CD4-positive, CD25-positive, alpha-beta regulatory T cell (primary cell): ENCODE data around the gene KCNK15. TPM values are rescaled to one million over a fixed set of nuclear protein-coding genes. Genes with fewer than 3 reads are reported as not detected.

Experiments
- ATAC-seq, 2 donors: fragments of 150-1000 bp; cut with Tn5 transposase; one replicate each; pipeline ENCODE4 v1.10.0; 2021; ENCODE audit warnings: low read depth in 2 of 2, moderate number of reproducible peaks in 2 of 2, moderate library complexity in 1 of 2
- DNase-seq, 3 donors: peaks; one replicate each; pipeline versions ENCODE4 v3.0.0 to v3.0.0-alpha.2; 2012 to 2022; ENCODE audit warnings: mixed read lengths in 1 of 3
- H3K27ac ChIP-seq: one replicate; pipeline ENCODE4 v1.7.0; 2013; ENCODE audit warnings: mild to moderate bottlenecking, low read length; ENCODE audit not compliant: insufficient read depth, poor library complexity, severe bottlenecking
- H3K27me3 ChIP-seq: one replicate; pipeline ENCODE4 v1.7.0; 2013; ENCODE audit warnings: low read length; ENCODE audit not compliant: control insufficient read depth, insufficient read depth
- H3K36me3 ChIP-seq: one replicate; pipeline ENCODE4 v1.7.0; 2013; ENCODE audit warnings: mild to moderate bottlenecking, low read length, moderate library complexity; ENCODE audit not compliant: control insufficient read depth, insufficient read depth
- H3K4me1 ChIP-seq: 2 replicates; pipeline ENCODE4 v1.7.0; 2013; ENCODE audit warnings: mild to moderate bottlenecking, low read length; ENCODE audit not compliant: insufficient read depth, control insufficient read depth, poor library complexity, severe bottlenecking
- H3K4me3 ChIP-seq: one replicate; pipeline ENCODE4 v1.7.0; 2013; ENCODE audit warnings: low read depth, mild to moderate bottlenecking, low read length, moderate library complexity
- H3K9me3 ChIP-seq, 2 experiments: 1 replicate in 1 of 2; 2 replicates in 1 of 2; pipeline ENCODE4 v1.7.0; 2013; ENCODE audit warnings: low read length in 2 of 2, mild to moderate bottlenecking in 1 of 2, moderate library complexity in 1 of 2; ENCODE audit not compliant: control insufficient read depth in 2 of 2
- H3K27ac Mint-ChIP-seq, 3 donors: one replicate each; pipeline ENCODE4 v1.8.0; 2020 to 2022; ENCODE audit warnings: mild to moderate bottlenecking in 3 of 3, mixed read lengths in 3 of 3, moderate library complexity in 2 of 3
- H3K27me3 Mint-ChIP-seq: one replicate; pipeline ENCODE4 v1.8.0; 2022; ENCODE audit warnings: mild to moderate bottlenecking, mixed read lengths
- H3K36me3 Mint-ChIP-seq: one replicate; pipeline ENCODE4 v1.8.0; 2020; ENCODE audit warnings: mixed read lengths
- H3K4me1 Mint-ChIP-seq, 4 donors: one replicate each; pipeline ENCODE4 v1.8.0; 2020 to 2022; ENCODE audit warnings: mixed read lengths in 4 of 4, mild to moderate bottlenecking in 1 of 4
- H3K4me3 Mint-ChIP-seq, 4 donors: one replicate each; pipeline ENCODE4 v1.8.0; 2020 to 2022; ENCODE audit warnings: mild to moderate bottlenecking in 4 of 4, mixed read lengths in 4 of 4, moderate library complexity in 3 of 4
- H3K9me3 Mint-ChIP-seq, 7 donors: one replicate each; pipeline ENCODE4 v1.8.0; 2020 to 2022; ENCODE audit warnings: mixed read lengths in 7 of 7, mild to moderate bottlenecking in 3 of 7, moderate library complexity in 2 of 7
- polyA plus RNA-seq, 4 donors: library from polyadenylated mRNA; unstranded; fragments of 300-500 nt; fragmentation: Illumina TruSeq; gene quantifications; one replicate each; pipeline ENCODE4 v1.2.3, GENCODE V29; 2021
- total RNA-seq: library from RNA; stranded (reverse); gene quantifications from one replicate; pipeline ENCODE4 v1.2.3, GENCODE V29; 2022

KCNK15 gene
- total and polyA plus RNA-seq, 5 donors from 2014 or later: not detected

GRCh38 chr20:44795836-44796235 lies 50.2 kb downstream of the KCNK15 start:
- no peaks in the 10 kb centered on the region for H3K27me3 ChIP-seq
- no peaks in the 10 kb centered on the region for H3K9me3 ChIP-seq
- Mint-ChIP-seq H3K4me1 (peaks cover 0 to 5% (median under 1%) of the 10 kb centered on the region in 4 donors), H3K9me3 (no peaks in the 10 kb centered on the region), H3K27ac (no peak overlapping the region), H3K4me3 (no peak overlapping the region), H3K27me3 (peaks cover 12% of the 10 kb centered on the region), H3K36me3 (no peaks in the 10 kb centered on the region)
- no peak for DNase-seq
- H3K27ac ChIP-seq: no peak overlapping the region
- H3K4me3 ChIP-seq: no peak overlapping the region
- no peaks in the 10 kb centered on the region for H3K36me3 ChIP-seq
- no peaks in the 10 kb centered on the region for H3K4me1 ChIP-seq
- no peak for ATAC-seq

GRCh38 chr20:44796311-44796710 lies 50.6 kb downstream of the KCNK15 start:
- DNase-seq (no peak), ATAC-seq (no peak)
- H3K4me1 ChIP-seq: no peaks in the 10 kb centered on the region
- Mint-ChIP-seq H3K27ac (no peak overlapping the region), H3K27me3 (peaks cover 12% of the 10 kb centered on the region), H3K9me3 (no peaks in the 10 kb centered on the region), H3K4me3 (no peak overlapping the region), H3K4me1 (peaks cover 0 to 5% (median under 1%) of the 10 kb centered on the region in 4 donors), H3K36me3 (no peaks in the 10 kb centered on the region)
- no peak overlapping the region for H3K27ac ChIP-seq
- H3K36me3 ChIP-seq: no peaks in the 10 kb centered on the region
- H3K9me3 ChIP-seq: no peaks in the 10 kb centered on the region
- no peak overlapping the region for H3K4me3 ChIP-seq
- H3K27me3 ChIP-seq: no peaks in the 10 kb centered on the region

GRCh38 chr20:44796758-44797457 lies 51.2 kb downstream of the KCNK15 start:
- Histone ChIP-seq H3K27ac (no peak overlapping the region), H3K27me3 (no peaks in the 10 kb centered on the region), H3K9me3 (no peaks in the 10 kb centered on the region), H3K36me3 (no peaks in the 10 kb centered on the region), H3K4me1 (no peaks in the 10 kb centered on the region), H3K4me3 (no peak overlapping the region)
- no peaks in the 10 kb centered on the region for H3K36me3 Mint-ChIP-seq
- ATAC-seq (no peak), DNase-seq (no peak)
- no peak overlapping the region for H3K4me3 Mint-ChIP-seq
- peaks cover 7% of the 10 kb centered on the region for H3K27me3 Mint-ChIP-seq
- peaks cover 0 to 5% (median under 1%) of the 10 kb centered on the region in 4 donors for H3K4me1 Mint-ChIP-seq
- no peak overlapping the region for H3K27ac Mint-ChIP-seq
- H3K9me3 Mint-ChIP-seq: no peaks in the 10 kb centered on the region

- Histone ChIP-seq H3K27ac (no peak overlapping the region), H3K9me3 (no peaks in the 10 kb centered on the region), H3K27me3 (peaks cover 2% of the 10 kb centered on the region), H3K36me3 (no peaks in the 10 kb centered on the region), H3K4me3 (no peak overlapping the region), H3K4me1 (no peaks in the 10 kb centered on the region)
- H3K4me3 Mint-ChIP-seq: no peak overlapping the region
- DNase-seq: no peak
- no peak for ATAC-seq
- peaks cover 21% of the 10 kb centered on the region for H3K27me3 Mint-ChIP-seq
- H3K4me1 Mint-ChIP-seq: peaks cover 0 to 5% (median under 1%) of the 10 kb centered on the region in 4 donors
- H3K9me3 Mint-ChIP-seq: peaks cover 0 to 2% (median 0%) of the 10 kb centered on the region in 7 donors
- no peak overlapping the region for H3K27ac Mint-ChIP-seq
- H3K36me3 Mint-ChIP-seq: no peaks in the 10 kb centered on the region
Measured at GRCh38 chr20:44799691-44800090, 54.0 kb downstream of the KCNK15 start.

GRCh38 chr20:44800391-44801046 lies 54.9 kb downstream of the KCNK15 start:
- no peaks in the 10 kb centered on the region for H3K36me3 ChIP-seq
- ATAC-seq: no peak
- H3K4me3 Mint-ChIP-seq: no peak overlapping the region
- H3K4me1 ChIP-seq: no peaks in the 10 kb centered on the region
- peaks cover 23% of the 10 kb centered on the region for H3K27me3 Mint-ChIP-seq
- H3K27me3 ChIP-seq: peaks cover 2% of the 10 kb centered on the region
- DNase-seq: no peak
- no peak overlapping the region for H3K27ac Mint-ChIP-seq
- H3K27ac ChIP-seq: no peak overlapping the region
- H3K9me3 ChIP-seq: no peaks in the 10 kb centered on the region
- peaks cover 0 to 2% (median under 1%) of the 10 kb centered on the region in 4 donors for H3K4me1 Mint-ChIP-seq
- H3K36me3 Mint-ChIP-seq: no peaks in the 10 kb centered on the region
- peaks cover 0 to 2% (median 0%) of the 10 kb centered on the region in 7 donors for H3K9me3 Mint-ChIP-seq
- no peak overlapping the region for H3K4me3 ChIP-seq

Other genes with a start within 250 kb of the KCNK15 start
- 77.3 TPM for gene SERINC3, start 223.8 kb upstream of the KCNK15 start, total RNA-seq
- gene SERINC3, start 223.8 kb upstream of the KCNK15 start, polyA plus RNA-seq: 100 to 1,000 TPM; 195 to 254 (median 202) TPM
- gene PKIG, start 163.3 kb upstream of the KCNK15 start, total RNA-seq: 0.44 TPM
- 1 to 10 TPM in 3 of 4 donors, under 1 TPM in 1; 0.73 to 1.6 (median 1.1) TPM for gene PKIG, start 163.3 kb upstream of the KCNK15 start, polyA plus RNA-seq
- 39.6 TPM for gene ADA, start 94.2 kb upstream of the KCNK15 start, total RNA-seq
- 10 to 100 TPM; 28.1 to 41.3 (median 37.4) TPM for gene ADA, start 94.2 kb upstream of the KCNK15 start, polyA plus RNA-seq
- gene CCN5, start 30.5 kb upstream of the KCNK15 start, total RNA-seq: not detected
- not detected for gene CCN5, start 30.5 kb upstream of the KCNK15 start, polyA plus RNA-seq
- gene RIMS4, start 64.7 kb downstream of the KCNK15 start, total RNA-seq: not detected
- gene RIMS4, start 64.7 kb downstream of the KCNK15 start, polyA plus RNA-seq: not detected
- 303 TPM for gene YWHAB, start 139.8 kb downstream of the KCNK15 start, total RNA-seq
- gene YWHAB, start 139.8 kb downstream of the KCNK15 start, polyA plus RNA-seq: 100 to 1,000 TPM; 567 to 927 (median 748) TPM
- 66.1 TPM for gene PABPC1L, start 164.2 kb downstream of the KCNK15 start, total RNA-seq
- under 1 TPM in 2 of 4 donors, not detected in 2; 0.12 to 0.68 TPM for gene PABPC1L, start 164.2 kb downstream of the KCNK15 start, polyA plus RNA-seq
- gene TOMM34, start 214.5 kb downstream of the KCNK15 start, total RNA-seq: 10.7 TPM
- gene TOMM34, start 214.5 kb downstream of the KCNK15 start, polyA plus RNA-seq: 10 to 100 TPM; 13.8 to 24.2 (median 23.0) TPM
- gene STK4, start 220.6 kb downstream of the KCNK15 start, total RNA-seq: 375 TPM
- 100 to 1,000 TPM; 211 to 254 (median 227) TPM for gene STK4, start 220.6 kb downstream of the KCNK15 start, polyA plus RNA-seq